NOMO-1 treated with dmso at 0.1 percent for 144 hours (cell line): ENCODE measurements around the gene CST5.
"Not testable (repeated sequence)": the region's sequence is repeated elsewhere in the genome, so short reads cannot be mapped to it uniquely, and the experiment has no call there.

Experiments used
- DNase-seq: peaks from one replicate; lab custom pipeline; 2025; ENCODE audit not compliant: unreplicated experiment; lab: John Stamatoyannopoulos, UW

CST5 gene, protein sequence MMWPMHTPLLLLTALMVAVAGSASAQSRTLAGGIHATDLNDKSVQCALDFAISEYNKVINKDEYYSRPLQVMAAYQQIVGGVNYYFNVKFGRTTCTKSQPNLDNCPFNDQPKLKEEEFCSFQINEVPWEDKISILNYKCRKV

DNA sequence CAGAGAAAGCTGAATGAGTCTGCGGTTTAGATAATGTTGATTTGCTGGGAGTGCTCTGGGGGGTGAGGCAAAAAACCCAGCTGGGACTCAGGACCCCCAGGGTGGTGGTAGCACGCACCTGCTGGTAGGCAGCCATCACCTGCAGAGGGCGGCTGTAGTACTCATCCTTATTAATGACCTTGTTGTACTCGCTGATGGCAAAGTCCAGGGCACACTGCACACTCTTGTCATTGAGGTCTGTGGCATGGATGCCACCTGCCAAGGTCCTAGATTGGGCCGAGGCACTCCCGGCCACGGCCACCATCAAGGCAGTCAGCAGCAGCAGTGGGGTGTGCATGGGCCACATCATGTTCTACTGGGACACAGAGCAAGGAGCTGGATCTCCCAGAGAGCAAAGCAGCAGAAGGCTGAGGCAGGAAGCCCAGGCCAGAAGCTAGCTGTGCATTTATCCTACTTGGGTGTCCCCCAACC is at the start of gene CST5:
Gene CST5 (minus strand): TSS at position 421 of the 471 bp plus-strand sequence. CDS start 72 bp downstream, at position 349.
- no peak for DNase-seq

DNA sequence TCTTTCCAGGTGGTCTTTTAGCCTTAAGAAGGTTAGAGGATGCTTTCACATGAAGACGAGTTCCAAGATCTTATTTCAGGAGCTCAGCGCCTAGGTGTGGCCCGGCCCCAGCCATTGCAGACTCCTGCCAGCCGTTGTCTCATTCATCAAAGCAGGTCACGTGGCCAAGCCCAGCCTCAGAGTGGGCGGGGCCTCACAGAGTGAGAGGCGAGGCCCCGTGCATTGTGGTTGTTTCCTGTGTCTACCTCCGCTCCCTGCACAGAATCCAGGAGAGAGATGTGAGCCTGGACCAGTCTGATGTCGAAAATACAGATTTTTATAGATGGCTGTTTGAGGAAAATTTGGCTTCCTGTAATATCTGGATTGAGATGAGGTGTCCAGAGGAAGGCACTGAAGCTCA is 49.2 kb upstream of the CST5 start:
- no peak for DNase-seq

DNA sequence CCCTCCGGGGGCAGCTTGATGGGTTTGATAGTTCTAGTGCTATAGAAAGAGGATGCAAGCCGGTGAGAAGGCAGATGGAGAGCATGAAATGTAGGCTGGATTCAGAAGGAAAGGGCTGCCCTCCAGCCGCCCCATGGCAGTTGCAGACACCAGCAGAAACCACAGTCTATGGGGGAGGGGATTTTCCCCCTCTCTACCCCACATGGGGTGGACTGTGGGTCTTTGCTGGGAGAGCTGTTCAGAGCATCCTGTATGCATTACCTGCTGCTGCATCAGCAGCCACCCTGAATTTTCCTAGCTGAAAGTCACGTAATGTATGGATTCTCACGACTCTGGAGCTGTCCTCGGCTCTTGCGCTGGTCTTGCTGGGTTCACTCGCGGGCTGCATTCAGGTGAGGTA is 48.8 kb upstream of the CST5 start:
- DNase-seq: no peak

DNA sequence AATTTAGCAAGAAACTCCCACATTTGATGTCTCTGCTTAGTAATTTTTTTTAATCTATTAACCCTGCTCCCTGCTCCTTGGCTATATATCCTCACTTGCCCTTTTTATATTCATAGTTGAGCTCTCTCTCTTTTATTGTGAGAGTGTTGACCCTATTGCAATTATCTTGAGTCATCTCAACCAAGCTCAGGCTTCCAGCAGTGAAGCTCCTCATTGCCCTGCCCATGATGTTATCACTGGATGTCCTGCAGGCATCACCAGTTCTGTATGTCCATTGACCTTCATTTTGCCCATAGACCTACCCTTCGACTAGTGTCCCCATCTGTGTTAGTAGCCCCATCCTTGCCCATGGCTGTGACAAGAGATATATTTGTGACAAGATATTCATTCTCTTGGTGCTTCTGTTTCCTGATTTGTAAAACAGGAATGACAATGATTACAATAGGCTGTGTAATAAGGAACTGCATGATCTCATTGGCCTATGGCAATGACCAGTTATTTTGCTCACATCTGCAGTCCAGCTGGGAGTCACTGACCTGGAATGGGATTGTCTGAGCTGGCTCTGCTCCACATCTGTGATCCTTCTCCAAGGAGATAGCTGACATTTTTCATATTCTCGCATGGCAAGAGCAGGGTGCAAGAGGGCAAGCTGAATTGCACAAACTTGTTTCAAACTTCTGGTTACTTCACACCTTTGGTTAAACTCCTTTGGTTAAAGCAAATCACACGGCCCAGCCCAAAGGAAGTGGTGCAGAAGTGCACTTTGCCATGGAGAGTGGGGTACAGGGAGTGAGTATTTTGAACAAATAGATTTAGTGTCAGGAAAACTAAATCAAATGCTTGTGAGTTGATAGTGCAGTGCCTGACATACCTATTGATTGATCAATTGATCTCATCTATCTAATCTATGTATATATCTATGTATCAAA is 47.7 kb upstream of the CST5 start:
- no peak for DNase-seq

DNA sequence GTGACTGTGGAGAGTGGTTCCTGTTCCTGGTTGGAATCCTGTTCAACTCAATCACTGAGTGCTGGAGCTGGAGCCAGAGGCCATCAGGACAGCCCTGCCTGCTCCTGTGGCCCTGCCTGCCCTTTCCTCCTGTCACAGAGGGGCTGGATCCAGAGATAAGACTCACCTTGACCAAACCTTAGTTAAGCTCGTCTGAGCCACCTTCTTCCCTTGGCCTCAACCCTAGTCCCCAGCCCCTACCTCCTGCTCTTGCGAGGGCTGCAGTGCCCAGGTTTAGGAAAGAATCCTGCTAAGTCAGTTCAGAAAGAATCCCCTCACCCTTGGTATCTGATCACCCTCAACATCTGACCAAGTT is 47.0 kb upstream of the CST5 start:
- DNase-seq: no peak

DNA sequence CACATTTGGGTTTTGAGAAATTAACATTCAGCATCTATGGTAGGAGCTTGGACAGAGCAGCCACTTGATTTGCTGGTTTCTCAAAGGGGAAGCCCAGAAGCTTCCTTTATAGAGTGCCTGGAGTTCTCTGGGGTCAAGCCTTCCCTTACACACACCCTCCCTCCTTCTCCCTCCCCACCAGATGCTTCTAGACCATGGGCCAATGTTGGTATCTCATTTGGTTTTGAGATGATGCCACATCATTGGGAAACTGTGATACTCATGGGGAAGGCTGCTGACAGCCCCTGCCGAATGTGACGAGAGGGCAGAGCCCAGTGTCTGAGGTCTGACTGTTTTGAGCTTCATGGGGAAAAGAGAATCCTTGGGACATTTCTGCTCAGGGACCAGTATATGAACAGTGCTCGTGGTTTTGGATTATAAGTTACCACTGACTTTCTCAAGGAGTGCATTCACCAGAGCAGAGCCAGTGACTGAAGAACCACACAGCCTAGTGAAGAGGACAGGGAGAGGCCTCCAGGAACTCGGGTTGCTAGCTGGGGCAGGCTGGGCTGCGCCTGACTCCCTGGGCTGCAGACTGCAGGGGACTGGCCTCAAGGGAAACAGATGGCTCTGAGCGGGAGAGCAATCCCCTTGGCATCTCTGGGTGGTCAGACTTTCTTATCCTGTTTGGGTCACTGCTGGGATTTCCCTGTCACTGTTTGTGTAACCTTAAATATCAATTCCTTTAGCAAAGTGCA is 46.4 kb upstream of the CST5 start:
- no peak for DNase-seq

DNA sequence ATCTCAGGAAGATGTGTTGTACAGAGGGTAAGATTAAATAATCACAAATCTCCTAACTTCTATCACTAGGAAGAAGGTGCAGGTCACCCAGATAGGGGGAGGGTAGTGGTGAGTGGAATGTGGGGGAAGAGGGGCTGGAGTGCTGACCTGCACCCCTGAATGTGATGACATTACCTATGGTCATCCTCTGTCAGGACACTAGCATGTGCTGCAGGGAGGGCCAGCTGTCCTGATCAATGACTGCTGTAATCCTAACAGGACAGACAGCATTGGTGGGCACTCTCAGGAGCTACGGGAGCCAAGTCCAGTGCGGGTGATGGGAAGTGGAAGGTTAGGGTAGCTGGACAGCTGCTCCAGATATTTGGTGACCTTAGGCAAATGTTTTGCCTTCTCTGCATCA is 45.2 kb upstream of the CST5 start:
- no peak for DNase-seq

DNA sequence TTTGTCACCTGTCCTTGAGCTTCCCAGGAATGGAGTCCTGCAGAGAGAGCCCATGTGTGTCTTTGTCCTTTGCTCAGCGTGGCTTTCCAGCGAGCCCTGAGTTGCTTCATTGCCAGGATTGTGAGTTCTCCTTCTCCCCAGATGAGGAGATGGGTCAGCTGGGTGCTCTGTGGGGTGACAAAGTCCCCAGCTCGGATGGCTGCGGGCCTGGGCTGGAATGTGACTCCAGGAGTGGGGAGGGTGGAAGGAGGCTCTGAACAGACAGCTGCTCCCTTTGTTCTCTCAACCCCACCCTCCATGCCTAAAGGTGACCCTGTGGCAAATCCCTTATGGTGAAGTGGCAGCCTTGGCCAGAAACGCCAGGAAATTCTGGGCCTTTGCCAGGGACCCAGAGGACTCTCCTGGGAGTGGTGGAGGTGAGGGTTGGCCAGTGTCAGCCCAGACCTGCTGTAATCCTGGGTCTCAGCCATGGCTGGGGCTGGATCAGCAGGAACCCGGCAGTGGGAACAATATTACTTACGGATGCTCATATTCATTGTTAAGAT is 44.4 kb upstream of the CST5 start:
- no peak for DNase-seq

DNA sequence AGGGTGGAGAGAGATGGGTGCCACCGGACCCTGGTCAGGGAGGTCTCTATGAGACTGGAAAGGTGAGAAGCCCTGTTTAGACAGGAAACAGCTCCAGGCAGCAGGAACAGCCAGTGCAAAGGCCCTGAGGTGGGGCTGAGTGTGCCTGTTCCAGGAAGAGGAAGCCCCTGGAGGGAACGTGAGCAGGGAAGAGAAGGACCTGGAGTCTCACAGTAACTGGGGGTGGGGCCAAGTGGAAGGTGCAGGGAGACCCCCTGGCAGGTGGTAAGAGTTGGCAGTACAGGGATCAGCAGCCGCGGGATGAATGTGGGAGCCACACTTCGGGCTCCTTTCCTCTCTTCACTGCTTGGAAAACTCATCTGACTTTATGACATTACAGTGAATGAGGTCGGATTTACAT is 43.8 kb upstream of the CST5 start:
- DNase-seq: no peak

DNA sequence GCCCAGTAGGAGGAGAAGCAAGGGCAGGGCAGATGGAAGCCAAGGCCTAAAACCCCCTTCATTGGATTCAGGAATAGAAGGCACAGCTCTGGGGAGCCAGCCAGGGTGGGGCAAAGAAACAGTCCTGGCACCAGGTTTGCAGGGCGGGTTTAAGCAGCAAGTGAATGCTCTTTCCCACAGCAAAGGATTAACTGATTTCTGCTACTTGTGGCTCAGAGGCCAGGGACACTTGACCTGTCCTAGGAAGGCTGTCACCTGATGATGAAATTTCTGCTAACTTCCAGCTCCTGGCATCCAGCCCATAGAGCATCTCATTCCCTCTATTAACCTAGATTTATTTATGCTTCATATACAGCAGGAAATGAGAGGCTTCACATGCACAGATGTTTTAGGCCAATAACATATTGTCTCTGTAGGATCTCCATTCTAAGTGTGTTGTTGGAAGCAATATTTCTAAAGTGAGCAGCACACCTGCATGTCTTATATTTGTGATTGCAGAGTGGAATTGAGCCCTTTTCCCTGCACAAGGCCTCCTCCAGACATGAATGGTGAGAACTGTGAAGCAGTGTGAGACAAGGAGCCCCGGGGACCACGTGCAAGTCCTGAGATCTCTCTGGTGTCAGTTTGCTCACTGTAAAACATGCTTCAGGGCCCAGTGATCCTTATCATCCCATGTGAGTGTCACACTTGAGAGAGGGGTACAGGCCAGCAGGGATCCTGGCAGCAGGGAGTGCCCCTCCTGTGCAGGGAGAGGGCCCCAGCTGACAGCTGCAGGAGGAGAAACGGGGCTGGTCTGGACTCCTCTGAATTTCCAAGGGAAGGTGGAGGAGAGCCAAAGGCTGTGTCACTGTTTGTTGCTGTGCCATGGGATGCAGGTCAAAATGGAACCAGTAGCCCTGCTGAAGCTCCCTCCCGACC is 41.1 kb upstream of the CST5 start:
- DNase-seq: no peak

DNA sequence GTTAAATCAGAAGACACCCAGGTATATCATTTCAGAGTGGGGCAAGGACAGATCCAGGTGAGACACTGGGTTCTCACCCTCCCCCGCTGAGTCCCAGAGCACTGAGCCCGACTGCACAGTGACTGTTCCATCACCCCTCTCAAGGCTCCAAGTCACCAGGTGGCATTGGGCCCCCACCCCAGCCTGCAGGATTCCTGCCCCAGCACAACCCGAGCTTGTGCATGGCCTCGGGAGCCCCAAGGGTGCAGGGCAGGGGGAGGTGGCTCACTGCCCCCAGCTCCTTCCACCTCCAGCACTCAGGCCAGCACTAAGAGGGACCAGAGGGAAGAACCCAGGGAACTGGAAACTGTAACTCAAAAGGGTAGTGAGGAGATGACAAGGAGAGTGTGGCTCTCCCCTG is 39.3 kb upstream of the CST5 start:
- DNase-seq: no peak

DNA sequence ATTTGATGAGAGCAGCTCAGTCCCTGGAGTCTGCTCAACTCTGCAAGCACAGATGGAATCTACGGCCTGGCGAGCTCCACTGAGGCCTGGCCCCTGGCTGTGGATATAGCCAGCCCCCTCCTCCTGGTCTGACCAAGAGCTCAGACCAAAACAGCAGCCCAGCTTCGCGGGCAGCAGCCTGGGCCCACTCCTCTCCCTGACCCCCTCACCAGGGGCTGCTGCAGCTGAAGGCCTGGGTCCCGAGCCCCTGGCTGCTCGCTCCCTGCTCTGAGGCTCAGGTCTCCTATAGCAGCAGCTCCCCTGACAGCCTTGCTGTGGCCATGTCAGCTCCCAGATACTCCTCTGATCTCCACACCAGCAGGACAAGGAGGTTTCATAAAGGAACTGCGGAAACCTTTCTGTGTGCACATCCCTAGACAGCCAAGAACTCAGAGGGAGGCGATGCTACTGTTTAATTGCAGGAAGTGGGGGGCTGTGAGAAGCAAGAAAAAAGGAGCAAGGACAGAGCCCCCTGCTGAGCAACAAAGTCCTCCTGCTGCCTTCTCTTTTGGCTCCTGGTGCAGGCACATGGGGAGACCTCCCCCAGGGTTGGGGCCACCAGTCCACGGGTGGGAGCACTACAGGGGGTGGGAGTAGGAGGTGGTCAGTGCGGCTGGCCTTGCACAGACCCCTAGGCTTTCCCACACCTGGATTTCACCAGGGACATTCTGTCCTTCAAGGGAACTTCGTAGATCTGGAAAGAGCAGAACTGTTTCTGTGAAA is 38.7 kb upstream of the CST5 start:
- no peak for DNase-seq

DNA sequence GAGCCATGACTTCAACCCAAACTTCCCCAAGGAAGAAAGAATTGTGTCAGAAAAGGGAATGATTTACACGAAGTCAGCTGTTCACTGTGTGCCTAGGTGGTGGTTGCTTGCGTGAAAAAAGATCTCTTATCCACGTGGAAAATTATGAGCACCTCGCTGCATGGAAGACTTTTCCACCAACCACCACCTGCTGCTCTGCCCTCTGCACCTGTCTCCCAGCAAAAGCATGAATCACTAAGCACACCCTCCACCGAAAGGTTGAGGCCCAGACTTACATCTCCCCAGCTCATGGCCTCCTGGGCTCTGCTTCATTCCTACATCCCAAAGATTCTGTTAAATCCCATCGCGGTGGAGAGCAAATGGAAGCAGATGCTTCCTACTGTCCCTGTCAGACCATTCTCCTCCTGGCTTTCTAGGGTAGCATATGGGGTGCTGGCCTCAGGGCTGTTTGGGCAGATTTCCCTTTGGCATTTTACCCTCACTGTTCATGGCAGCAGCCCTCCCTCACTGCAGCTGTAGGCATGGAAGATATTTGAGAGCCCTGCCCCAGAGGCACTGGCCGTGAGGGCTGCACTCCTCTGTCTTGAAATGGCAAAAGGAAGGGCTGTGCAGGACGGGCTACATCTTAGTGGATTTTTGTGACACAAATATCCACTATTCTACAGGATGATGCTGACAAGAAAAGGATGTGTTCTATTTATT is 37.6 kb upstream of the CST5 start:
- DNase-seq: no peak

DNA sequence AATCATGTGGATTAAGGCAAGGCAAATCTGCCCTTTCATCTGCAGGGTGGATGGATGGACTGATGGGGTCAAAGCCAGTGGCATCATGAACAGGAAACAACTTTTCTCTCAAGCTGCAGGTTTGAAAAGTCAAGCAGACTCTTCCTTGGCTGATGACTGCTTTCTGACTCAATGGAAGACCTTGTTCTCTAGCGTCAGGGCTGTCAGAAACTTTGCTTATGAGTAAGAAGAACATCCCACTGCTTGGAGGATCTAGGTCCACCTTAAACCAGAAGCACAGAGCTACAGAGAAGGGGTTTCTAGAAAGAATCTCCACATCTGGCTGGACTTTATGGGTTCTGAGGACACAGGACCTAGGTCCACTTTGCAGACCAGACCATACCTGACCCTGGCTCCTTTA is 36.3 kb upstream of the CST5 start:
- DNase-seq: no peak

DNA sequence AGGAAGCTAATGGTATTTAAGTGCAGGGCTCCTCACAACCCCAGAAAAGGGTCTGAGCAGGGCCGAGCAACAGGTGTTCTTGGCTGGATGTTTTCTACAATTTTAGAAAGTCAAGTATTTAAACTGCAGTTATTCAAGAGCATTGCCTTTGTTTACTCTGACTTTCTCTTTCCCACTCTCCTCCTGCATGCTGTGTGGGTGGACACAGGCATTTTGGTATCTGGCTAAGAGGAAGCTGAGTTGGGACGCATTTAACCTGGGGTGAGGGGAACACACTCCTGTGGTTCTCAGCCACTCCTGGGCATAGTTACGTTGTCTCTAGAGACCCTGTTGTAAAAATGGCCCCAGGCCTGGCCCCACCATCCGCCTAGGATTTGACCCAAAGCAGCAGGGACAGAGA is 34.9 kb upstream of the CST5 start:
- not testable (repeated sequence) for DNase-seq

DNA sequence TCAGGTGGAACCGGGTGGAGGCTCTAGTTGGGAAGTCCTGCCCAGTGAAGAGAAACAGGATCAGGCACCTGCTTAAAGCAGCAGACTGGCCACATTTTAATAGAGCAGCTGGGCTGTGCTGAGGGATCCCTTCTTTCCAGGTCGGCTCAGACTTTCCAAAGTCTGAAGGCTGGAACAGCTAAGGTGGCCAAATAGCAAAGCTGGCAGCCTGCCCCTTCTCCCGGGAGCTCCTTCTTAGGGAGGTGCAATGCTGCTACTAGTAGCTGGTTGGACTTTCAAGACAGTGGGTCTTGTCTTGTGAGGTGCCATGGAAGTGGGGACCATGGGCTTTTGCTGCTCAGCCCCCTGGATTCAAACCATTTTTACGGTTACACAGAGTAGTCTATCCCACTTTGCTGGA is 30.7 kb upstream of the CST5 start:
- DNase-seq: no peak

DNA sequence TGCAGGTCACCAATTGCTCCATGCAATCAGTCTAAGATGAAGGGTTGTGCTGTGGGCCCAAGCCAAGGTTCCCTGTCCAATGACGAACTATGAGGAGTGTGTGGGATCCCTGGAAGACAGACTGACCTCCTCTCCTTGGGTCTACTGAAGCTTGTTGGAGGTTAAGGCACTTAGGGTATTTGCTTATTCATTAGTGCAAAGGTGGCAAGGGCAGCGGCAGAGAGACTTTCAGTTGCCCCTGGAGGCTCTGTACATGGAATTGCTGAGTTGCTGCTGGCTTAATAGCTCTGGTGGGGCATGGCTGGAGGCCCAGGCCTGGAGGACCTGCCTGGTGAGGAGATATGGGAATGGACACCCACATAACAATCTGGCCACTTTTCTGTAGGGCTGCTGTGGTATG is 29.8 kb upstream of the CST5 start:
- no peak for DNase-seq

DNA sequence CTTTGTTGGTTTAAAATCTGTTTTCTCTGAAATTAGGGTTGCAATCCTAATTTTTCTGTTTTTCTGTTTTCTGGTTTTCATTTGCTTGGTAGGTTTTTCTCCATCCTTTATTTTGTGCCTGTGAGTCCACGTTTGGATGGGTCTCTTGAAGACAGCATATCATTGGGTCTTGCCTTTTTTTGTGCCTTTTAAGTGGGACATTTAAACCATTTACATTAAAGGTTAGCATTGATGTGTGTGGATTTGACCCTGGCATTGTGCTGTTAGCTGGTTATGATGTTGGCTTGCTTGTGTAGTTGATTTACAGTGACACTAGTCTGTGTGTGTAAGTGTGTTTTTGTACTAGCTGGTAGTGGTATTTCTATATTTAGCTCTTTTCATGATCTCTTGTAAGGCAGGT is 28.0 kb upstream of the CST5 start:
- DNase-seq: no peak

DNA sequence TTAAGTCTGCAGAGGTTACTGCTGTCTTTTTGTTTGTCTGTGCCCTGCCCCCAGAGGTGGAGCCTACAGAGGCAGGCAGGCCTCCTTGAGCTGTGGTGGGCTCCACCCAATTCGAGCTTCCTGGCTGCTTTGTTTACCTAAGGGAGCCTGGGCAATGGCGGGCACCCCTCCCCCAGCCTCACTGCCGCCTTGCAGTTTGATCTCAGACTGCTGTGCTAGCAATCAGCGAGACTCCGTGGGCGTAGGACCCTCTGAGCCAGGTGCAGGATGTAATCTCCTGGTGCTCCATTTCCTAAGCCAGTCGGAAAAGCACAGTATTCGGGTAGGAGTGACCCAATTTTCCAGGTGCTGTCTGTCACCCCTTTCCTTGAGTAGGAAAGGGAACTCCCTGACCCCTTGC is 22.8 kb upstream of the CST5 start:
- DNase-seq: not testable (repeated sequence)
